GDM1 (cell line): ENCODE data around the gene ADGRG3.

ENCODE experiments used
- DNase-seq: peaks from one replicate; lab custom pipeline; 2025; lab: John Stamatoyannopoulos, UW

The ADGRG3 gene

GRCh38 chr16:57646388-57647039 lies 21.6 kb upstream of the ADGRG3 start:
- DNase-seq = no peak

GRCh38 chr16:57647136-57647875 lies 20.8 kb upstream of the ADGRG3 start:
- no peak for DNase-seq

- no peak for DNase-seq
Measured at GRCh38 chr16:57648125-57648524, 20.0 kb upstream of the ADGRG3 start.

GRCh38 chr16:57648581-57649442 lies 19.3 kb upstream of the ADGRG3 start:
- DNase-seq = peak; percentile 59

GRCh38 chr16:57649443-57649751 lies 18.7 kb upstream of the ADGRG3 start:
- no peak for DNase-seq

- DNase-seq = no peak
Measured at GRCh38 chr16:57649846-57650245, 18.3 kb upstream of the ADGRG3 start.

- no peak for DNase-seq
Measured at GRCh38 chr16:57651344-57652333, 16.5 kb upstream of the ADGRG3 start.

GRCh38 chr16:57652695-57653471 lies 15.2 kb upstream of the ADGRG3 start:
- DNase-seq = no peak

GRCh38 chr16:57653936-57654335 lies 14.2 kb upstream of the ADGRG3 start:
- DNase-seq = no peak

- no peak for DNase-seq
Measured at GRCh38 chr16:57656342-57656955, 11.7 kb upstream of the ADGRG3 start.

GRCh38 chr16:57657228-57657627 lies 10.9 kb upstream of the ADGRG3 start:
- DNase-seq = no peak

- no peak for DNase-seq
Measured at GRCh38 chr16:57658130-57658877, 9.8 kb upstream of the ADGRG3 start.

- no peak for DNase-seq
Measured at GRCh38 chr16:57658878-57659674, 9.0 kb upstream of the ADGRG3 start.

GRCh38 chr16:57660715-57661463 lies 7.2 kb upstream of the ADGRG3 start:
- DNase-seq = no peak

GRCh38 chr16:57661510-57661909 lies 6.6 kb upstream of the ADGRG3 start:
- no peak for DNase-seq

- no peak for DNase-seq
Measured at GRCh38 chr16:57661936-57662906, 5.9 kb upstream of the ADGRG3 start.

- no peak for DNase-seq
Measured at GRCh38 chr16:57663436-57663835, 4.7 kb upstream of the ADGRG3 start.
